Measurements from ENCODE around the gene RPS29.

Gene RPS29

DNA sequence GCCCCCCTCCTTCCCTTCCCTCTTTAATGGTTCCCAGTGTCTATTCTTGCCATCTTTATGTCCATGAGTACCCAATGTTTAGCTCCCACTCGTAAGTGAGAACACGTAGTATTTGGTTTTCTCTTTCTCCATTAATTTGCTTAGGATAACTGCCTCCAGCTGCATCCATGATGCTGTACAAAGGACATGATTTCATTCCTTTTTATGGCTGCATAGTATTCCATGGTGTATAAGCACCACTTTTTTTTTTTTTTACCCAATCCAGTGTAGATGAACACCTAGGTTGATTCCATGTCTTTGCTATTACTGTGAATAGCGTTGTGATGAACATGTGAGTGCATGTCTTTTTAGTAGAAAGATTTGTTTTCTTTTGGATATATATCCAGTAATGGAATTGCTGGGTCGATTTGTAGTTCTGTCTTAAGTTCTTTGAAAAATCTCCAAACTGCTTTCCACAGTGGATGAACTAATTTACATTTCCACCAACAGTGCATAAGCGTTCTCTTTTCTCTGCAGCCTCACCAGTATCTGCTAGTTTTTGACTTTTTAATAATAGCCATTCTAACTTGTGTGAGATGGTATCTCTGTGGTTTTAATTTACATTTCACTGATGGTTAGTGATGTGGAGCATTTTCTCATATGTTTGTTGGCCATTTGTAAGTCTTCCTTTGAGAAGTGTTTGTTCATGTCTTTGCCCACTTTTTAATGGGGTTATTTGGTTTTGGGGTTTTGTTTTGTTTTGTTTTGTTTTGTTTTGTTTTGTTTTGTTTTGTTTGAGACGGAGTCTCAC lies 26.0 kb downstream of the RPS29 start:
- Mint-ChIP-seq H3K9me3 (peaks cover 8% of the 10 kb centered on the region), H3K27ac (no peak overlapping the region), H3K4me1 (no peaks in the 10 kb centered on the region), H3K4me3 (no peak overlapping the region), H3K36me3 (ENCODE audit: low read depth) (no peaks in the 10 kb centered on the region), H3K27me3 (ENCODE audit: low read depth) (no peaks in the 10 kb centered on the region)
- TF ChIP-seq, protein P1, sequence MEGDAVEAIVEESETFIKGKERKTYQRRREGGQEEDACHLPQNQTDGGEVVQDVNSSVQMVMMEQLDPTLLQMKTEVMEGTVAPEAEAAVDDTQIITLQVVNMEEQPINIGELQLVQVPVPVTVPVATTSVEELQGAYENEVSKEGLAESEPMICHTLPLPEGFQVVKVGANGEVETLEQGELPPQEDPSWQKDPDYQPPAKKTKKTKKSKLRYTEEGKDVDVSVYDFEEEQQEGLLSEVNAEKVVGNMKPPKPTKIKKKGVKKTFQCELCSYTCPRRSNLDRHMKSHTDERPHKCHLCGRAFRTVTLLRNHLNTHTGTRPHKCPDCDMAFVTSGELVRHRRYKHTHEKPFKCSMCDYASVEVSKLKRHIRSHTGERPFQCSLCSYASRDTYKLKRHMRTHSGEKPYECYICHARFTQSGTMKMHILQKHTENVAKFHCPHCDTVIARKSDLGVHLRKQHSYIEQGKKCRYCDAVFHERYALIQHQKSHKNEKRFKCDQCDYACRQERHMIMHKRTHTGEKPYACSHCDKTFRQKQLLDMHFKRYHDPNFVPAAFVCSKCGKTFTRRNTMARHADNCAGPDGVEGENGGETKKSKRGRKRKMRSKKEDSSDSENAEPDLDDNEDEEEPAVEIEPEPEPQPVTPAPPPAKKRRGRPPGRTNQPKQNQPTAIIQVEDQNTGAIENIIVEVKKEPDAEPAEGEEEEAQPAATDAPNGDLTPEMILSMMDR (IDR thresholded peaks at IDR 0.05; ENCODE audit: unreplicated experiment in 3 of 3), result no peak

DNA sequence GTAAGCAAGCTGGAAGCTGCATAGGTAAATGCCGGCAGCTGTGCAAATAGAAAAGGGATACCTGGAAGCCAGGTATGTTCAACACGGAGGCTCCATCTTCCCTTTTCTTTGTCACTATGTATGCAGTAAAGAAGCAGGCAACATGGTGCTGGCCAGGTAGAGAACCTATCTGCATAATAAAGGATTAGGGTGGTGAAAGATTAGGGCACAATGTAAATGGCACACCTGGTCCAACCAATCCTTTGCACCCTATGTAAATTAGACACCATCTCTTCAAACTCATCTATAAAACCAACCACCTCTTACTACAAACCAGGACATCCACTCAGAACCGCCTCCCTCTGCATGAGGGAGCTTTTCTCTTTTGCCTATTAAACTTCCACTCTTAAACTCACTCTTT lies 32.3 kb downstream of the RPS29 start:
- Mint-ChIP-seq H3K4me3 (no peak overlapping the region), H3K27me3 (ENCODE audit: low read depth) (peaks cover 4% of the 10 kb centered on the region), H3K27ac (peak overlapping the region in 1 of 3 experiments; percentile 4), H3K4me1 (peaks cover 8% of the 10 kb centered on the region), H3K36me3 (ENCODE audit: low read depth) (no peaks in the 10 kb centered on the region), H3K9me3 (no peaks in the 10 kb centered on the region)
- TF ChIP-seq, protein P1 (IDR thresholded peaks at IDR 0.05; ENCODE audit: unreplicated experiment in 3 of 3), result no peak

DNA sequence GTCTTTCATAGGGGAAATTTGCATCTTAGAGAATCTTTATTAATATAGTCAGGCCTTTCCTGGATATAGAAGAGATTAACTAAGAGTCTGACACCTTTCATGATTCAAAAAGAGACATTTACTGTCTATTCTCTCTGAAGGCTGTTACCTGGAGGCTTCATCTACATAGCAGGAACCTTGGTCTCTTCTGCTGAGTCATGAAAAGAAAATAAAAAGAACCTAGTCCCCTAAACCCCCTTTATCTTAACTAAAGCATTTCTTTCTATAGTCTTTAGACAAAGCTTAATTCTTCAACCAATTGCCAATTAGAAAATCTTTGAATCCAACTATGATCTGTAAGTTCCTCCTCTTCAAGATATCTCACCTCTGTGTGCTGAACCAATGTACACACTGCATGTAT lies 33.1 kb downstream of the RPS29 start:
- Mint-ChIP-seq H3K4me3 (no peak overlapping the region), H3K9me3 (no peaks in the 10 kb centered on the region), H3K4me1 (peaks cover 8% of the 10 kb centered on the region), H3K27ac (peak overlapping the region in 1 of 3 experiments; percentile 91), H3K27me3 (ENCODE audit: low read depth) (peaks cover 4% of the 10 kb centered on the region), H3K36me3 (ENCODE audit: low read depth) (no peaks in the 10 kb centered on the region)
- TF ChIP-seq, protein P1 (IDR thresholded peaks at IDR 0.05; ENCODE audit: unreplicated experiment in 3 of 3), result no peak

DNA sequence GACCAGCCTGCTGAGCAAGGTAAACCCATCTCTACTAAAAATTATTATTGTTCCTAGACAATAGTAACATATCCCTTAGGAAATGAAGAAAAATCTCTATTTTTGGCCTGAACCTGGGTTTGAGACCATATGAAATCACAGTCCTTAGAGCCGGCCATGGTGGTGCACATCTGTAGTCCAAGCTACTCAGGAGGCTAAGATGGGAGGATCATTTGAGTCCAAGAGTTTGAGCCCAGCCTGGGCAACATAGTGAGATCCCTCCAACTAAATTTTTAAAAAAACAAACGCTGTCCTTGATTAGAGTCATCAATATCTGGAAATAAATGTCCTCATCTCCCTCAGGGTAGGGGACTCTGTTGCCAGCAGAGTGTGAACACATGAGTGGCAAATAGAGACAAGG lies 34.6 kb downstream of the RPS29 start:
- H3K27ac Mint-ChIP-seq, result peak overlapping the region in 1 of 3 experiments; percentile 91

DNA sequence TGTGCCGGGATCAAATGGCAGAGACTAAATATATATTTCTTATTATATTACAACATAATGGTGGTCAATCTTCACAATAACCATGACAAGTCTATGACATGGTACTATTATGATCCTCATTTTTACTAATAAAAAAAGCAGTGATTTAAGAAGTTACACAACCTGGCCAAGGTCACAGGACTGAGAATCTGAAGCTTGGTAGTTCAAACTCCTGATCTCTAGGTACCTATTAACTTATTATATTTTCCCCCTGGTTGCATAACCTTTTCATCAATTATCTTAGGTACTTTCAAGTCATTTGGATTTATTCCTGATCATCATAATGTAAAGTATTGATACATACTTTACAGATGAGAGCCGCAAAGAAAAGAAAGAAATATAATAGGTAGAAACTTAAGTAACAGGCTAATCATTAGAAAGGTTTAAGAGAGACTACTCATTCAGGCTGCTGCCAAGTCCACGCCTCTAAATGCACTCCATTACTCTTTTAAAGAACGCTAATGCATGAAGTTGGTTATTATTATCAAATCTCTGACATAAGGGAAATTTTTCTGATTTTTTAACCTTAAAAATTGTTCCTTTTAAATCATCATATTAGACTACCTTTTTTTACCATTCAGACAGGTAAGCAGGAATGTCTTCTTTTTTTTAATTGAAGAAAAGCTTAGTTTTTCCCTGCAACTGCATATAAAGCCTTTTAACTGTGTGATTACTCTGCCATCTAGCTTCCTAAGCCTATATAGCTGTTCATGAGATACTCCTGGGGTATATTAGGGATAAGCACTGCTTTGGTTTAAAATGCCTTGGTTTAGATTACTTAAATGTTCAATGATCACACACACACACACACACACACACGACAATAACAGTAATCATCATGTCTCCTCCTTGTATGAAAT lies 35.6 kb downstream of the RPS29 start:
- Mint-ChIP-seq H3K4me3 (peak overlapping the region in 1 of 3 experiments; percentile 16), H3K27me3 (ENCODE audit: low read depth) (peaks cover 4% of the 10 kb centered on the region), H3K9me3 (no peaks in the 10 kb centered on the region), H3K4me1 (peaks cover 8% of the 10 kb centered on the region), H3K27ac (peak overlapping the region in 2 of 3 experiments; percentile 17 to 91), H3K36me3 (ENCODE audit: low read depth) (peaks cover 3% of the 10 kb centered on the region)
- TF ChIP-seq, protein P1 (IDR thresholded peaks at IDR 0.05; ENCODE audit: unreplicated experiment in 3 of 3), result peak; percentile 41 to 49 (median 46)

More for the DNA sequence above, 34.6 kb downstream of the RPS29 start:
- TF ChIP-seq, protein P1 (IDR thresholded peaks at IDR 0.05; ENCODE audit: unreplicated experiment in 3 of 3), result no peak
- Mint-ChIP-seq H3K36me3 (ENCODE audit: low read depth) (no peaks in the 10 kb centered on the region), H3K4me3 (no peak overlapping the region), H3K4me1 (peaks cover 8% of the 10 kb centered on the region), H3K27me3 (ENCODE audit: low read depth) (peaks cover 4% of the 10 kb centered on the region), H3K9me3 (no peaks in the 10 kb centered on the region)
